DND-41 (cell line): ENCODE measurements around the gene GGTA1.

ENCODE experiments used
- ATAC-seq: fragments of 200-7000 bp; cut with Tn5 transposase; 3 replicates; pipeline ENCODE4 v1.9.1; 2021; ENCODE audit warnings: low read depth; ENCODE audit not compliant: insufficient read depth
- DNase-seq: peaks from one replicate; pipeline ENCODE4 v3.0.0-alpha.2; 2020
- H2AFZ ChIP-seq: 2 replicates; pipeline ENCODE4 v1.6.0; 2012; ENCODE audit warnings: low read depth, low read length
- H3K27ac ChIP-seq: 2 replicates; pipeline ENCODE4 v1.5.1; 2012; ENCODE audit warnings: low read length, inconsistent platforms
- H3K27me3 ChIP-seq: fragments of 200-600 bp; sonication (generic); 2 replicates; pipeline ENCODE4 v1.6.0; 2012; ENCODE audit warnings: low read length, mild to moderate bottlenecking, inconsistent platforms; ENCODE audit not compliant: insufficient read depth, poor library complexity
- H3K36me3 ChIP-seq: 2 replicates; pipeline ENCODE4 v1.5.1; 2012; ENCODE audit warnings: low read length, inconsistent platforms; ENCODE audit not compliant: insufficient read depth
- H3K4me1 ChIP-seq: 2 replicates; pipeline ENCODE4 v1.5.1; 2012; ENCODE audit warnings: mild to moderate bottlenecking, low read length; ENCODE audit not compliant: insufficient read depth
- H3K4me2 ChIP-seq: 2 replicates; pipeline ENCODE4 v1.6.0; 2012; ENCODE audit warnings: mild to moderate bottlenecking, moderate library complexity, low read length, inconsistent platforms; ENCODE audit not compliant: insufficient read depth
- H3K4me3 ChIP-seq, 2 experiments: fragments of 200-600 bp in 1 of 2; shearing (Covaris generic) in 1 of 2; 2 replicates each; pipeline ENCODE4 v1.5.1; 2012 to 2016; ENCODE audit warnings: inconsistent platforms in 2 of 2, low read length in 2 of 2, mild to moderate bottlenecking in 2 of 2, low read depth in 1 of 2, moderate library complexity in 1 of 2
- H3K79me2 ChIP-seq: 2 replicates; pipeline ENCODE4 v1.6.0; 2012; ENCODE audit warnings: low read length, inconsistent platforms; ENCODE audit not compliant: insufficient read depth
- H3K9ac ChIP-seq: 2 replicates; pipeline ENCODE4 v1.6.0; 2012; ENCODE audit warnings: low read depth, mild to moderate bottlenecking, inconsistent platforms, low read length, moderate library complexity
- H3K9me3 ChIP-seq: 2 replicates; pipeline ENCODE4 v1.5.1; 2012; ENCODE audit warnings: low read length, moderate library complexity, mild to moderate bottlenecking, inconsistent platforms; ENCODE audit not compliant: insufficient read depth, severe bottlenecking
- H4K20me1 ChIP-seq: 2 replicates; pipeline ENCODE4 v1.6.0; 2012; ENCODE audit warnings: low read length; ENCODE audit not compliant: insufficient read depth
- CTCF ChIP-seq: IDR thresholded peaks from 2 replicates; pipeline ENCODE4 v1.5.1; 2012; ENCODE audit warnings: borderline replicate concordance, low read length, moderate library complexity, mild to moderate bottlenecking; ENCODE audit not compliant: poor library complexity, severe bottlenecking; ENCODE audit errors: extremely low read depth
- EZH2 ChIP-seq: IDR thresholded peaks from 3 replicates; pipeline ENCODE4 v1.6.1; 2012; ENCODE audit warnings: borderline replicate concordance, low read depth, mild to moderate bottlenecking, moderate library complexity, low read length, inconsistent platforms; ENCODE audit not compliant: severe bottlenecking

GGTA1 gene

GRCh38 chr9:121478816-121479676, 20.6 kb downstream of the GGTA1 start:
- Histone ChIP-seq H3K4me2 (no peak overlapping the region), H2AFZ (no peak overlapping the region), H3K4me1 (no peaks in the 10 kb centered on the region), H3K27me3 (peaks cover 3% of the 10 kb centered on the region), H4K20me1 (no peaks in the 10 kb centered on the region), H3K79me2 (no peaks in the 10 kb centered on the region), H3K36me3 (no peaks in the 10 kb centered on the region), H3K9me3 (no peaks in the 10 kb centered on the region), H3K27ac (no peak overlapping the region), H3K4me3 (no peak overlapping the region), H3K9ac (no peak overlapping the region)
- no peak for DNase-seq
- ATAC-seq, result no peak
- no peak for TF ChIP-seq EZH2
- no peak for TF ChIP-seq CTCF

DNA sequence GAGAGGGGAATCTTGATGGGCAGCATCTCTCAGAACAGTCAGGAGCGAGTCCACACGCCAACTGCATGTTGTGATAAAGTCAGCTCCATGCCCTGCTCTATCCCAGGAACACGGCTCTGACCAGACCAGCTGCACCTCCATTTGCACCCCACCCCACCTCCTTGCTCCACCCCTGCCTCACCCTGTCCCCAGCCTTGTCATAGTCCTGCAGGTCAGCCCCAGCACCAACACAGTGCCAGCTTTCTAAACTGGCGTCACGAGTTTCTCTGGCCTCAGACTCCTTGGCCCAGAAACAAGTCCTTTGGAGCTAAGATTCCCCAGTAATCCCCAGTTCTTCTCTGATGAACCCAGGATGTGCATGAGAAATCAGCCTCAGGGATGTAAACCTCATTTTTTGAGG, 23.5 kb downstream of the GGTA1 start:
- Histone ChIP-seq H3K4me3 (no peak overlapping the region), H3K9ac (no peak overlapping the region), H4K20me1 (no peaks in the 10 kb centered on the region), H3K4me2 (no peak overlapping the region), H3K79me2 (no peaks in the 10 kb centered on the region), H3K27me3 (peaks cover 7% of the 10 kb centered on the region), H3K27ac (no peak overlapping the region), H3K36me3 (no peaks in the 10 kb centered on the region), H2AFZ (no peak overlapping the region), H3K9me3 (no peaks in the 10 kb centered on the region), H3K4me1 (no peaks in the 10 kb centered on the region)
- no peak for DNase-seq
- ATAC-seq, result no peak
- TF ChIP-seq CTCF (no peak), EZH2 (no peak)

DNA sequence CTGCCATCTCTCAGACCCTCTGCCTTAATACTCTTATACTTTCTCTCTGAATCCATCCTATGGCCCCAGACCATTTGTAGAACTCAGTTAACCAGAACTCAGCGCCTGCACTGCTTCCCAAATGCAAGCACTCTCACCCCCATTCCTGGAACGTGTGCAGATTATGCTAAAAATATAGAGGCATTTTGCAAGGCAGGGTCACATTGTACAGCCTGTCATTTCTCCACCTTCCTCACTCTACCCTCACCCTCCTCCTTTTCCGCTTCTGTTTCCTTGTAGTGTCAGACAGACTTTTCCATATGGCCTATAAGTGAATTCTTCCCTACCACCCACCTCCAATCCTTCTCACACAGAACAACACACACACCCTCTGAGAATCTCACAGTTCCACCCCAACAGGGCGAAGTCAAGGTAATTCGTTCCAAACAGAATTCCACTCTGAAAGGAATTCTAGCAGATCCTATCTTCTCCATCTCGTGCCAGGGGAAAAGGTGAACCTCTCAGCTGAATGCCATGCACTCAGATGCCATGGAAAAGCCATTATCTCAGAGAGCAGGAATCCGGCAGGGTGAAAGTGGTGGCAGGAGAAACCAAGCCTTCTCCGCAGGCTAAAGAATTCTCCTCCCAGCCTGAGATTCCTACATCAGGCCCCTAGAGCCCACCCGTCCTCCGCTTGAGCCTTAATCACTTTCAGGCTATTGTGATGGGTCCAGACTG, 25.3 kb downstream of the GGTA1 start:
- Histone ChIP-seq H3K9me3 (no peaks in the 10 kb centered on the region), H3K4me1 (no peaks in the 10 kb centered on the region), H3K27me3 (peaks cover 13% of the 10 kb centered on the region), H3K4me2 (no peak overlapping the region), H2AFZ (no peak overlapping the region), H4K20me1 (no peaks in the 10 kb centered on the region), H3K36me3 (no peaks in the 10 kb centered on the region), H3K27ac (no peak overlapping the region), H3K9ac (no peak overlapping the region), H3K79me2 (no peaks in the 10 kb centered on the region), H3K4me3 (no peak overlapping the region)
- no peak for TF ChIP-seq CTCF
- ATAC-seq, result no peak
- DNase-seq, result no peak
